IPS-18c (cell line): ENCODE data around the gene LRRC8D.

Experiments used
- H3K4me3 ChIP-seq: 2 replicates; pipeline ENCODE4 v1.7.0; 2013; ENCODE audit warnings: low read depth, mild to moderate bottlenecking, low read length, moderate library complexity; ENCODE audit not compliant: insufficient read depth
- H3K9me3 ChIP-seq: one replicate; pipeline ENCODE4 v1.6.1; 2013; ENCODE audit warnings: mild to moderate bottlenecking, low read length, moderate library complexity; ENCODE audit not compliant: control insufficient read depth, insufficient read depth

LRRC8D gene

DNA sequence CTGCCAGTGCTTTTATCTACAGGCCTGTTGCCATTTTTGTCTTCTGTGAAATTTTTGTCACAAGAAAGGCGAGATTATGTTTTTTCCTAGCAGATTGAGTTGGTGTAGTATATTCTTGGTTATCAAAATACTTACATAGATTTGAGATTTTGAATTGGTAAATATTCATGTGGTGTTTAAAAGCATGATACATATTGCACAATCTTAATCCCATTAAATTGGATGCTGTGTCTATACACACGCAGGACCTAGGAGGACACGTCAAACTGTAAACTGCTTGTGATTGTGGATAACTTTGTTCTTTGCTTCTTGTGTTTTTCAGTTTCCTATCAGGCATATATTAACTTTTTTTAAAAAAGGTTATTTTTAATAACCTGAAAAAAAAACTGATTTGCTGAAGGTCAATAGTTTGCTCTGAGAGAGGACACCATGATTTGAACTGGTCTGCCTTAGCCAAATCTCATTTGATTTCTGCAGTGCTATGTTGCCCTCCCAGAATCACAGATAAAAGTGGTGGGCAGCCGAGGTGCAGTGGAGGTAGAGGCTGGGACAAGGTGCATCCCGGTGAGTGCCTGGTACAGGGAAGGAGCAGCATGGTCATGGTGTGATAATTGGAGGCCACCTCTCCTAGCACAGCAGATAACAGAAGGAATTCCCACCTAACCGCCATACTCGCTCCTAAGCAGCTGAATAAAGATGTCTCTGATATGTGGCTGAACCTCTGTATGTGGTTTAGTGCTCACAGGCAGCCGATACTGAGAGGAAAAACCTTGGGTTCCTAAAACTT is 76.7 kb downstream of the LRRC8D start:
- no peak overlapping the region for H3K4me3 ChIP-seq
- no peaks in the 10 kb centered on the region for H3K9me3 ChIP-seq

DNA sequence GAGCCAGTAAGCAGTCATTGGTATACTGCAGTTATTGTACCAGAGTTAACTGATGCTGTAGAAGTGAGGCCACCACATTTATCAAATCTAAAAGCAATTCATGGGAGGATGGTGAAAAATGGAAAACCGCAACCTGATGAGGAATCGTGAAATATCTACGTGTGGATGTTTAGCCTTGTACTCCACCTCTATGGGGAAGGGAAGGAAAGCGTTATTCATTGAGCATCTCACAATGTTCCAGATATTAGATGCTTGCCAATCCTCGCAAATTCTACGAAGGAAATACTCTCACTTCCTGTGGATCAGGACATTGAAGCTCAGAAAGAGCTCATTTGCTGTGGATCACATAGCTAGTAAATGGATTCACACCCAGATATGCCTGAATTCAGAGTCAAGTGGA is 77.3 kb downstream of the LRRC8D start:
- no peaks in the 10 kb centered on the region for H3K9me3 ChIP-seq
- no peak overlapping the region for H3K4me3 ChIP-seq

DNA sequence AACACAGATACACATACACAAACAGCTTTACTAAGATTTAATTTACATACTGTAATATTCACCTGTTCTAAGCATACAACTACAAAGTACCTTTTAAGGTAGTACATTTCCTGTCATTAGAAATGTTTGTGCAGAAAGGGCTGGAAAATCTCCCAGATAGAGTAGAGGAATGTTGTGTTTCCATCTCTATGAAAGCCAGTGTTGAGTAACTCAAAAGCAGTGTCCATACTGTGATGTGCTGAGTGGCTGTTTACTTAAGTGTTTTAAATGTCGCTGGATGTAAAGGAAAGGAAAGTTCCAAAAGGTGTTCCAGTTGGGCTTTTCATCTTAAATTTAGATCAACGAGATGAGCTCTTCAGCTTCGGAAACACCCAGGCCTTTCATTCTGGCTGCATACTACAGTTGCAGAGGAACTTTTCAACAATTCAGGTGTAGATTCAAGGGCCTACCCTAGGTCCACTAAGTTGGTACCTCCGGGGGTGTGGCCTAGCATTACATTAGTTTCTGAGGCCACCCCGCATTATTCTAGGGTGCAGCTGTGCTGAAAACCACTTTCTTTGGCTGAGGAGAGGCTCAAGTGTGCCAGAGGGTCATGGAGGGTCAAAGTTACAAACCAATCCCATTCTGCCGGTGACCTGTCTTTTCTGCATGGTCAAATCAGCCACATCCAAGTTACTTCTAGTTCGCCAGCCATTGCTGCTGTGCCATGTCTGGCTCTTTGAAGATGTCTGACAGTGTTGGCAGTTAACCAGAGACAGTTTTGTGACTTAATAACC is 78.1 kb downstream of the LRRC8D start:
- Histone ChIP-seq H3K9me3 (no peaks in the 10 kb centered on the region), H3K4me3 (no peak overlapping the region)

DNA sequence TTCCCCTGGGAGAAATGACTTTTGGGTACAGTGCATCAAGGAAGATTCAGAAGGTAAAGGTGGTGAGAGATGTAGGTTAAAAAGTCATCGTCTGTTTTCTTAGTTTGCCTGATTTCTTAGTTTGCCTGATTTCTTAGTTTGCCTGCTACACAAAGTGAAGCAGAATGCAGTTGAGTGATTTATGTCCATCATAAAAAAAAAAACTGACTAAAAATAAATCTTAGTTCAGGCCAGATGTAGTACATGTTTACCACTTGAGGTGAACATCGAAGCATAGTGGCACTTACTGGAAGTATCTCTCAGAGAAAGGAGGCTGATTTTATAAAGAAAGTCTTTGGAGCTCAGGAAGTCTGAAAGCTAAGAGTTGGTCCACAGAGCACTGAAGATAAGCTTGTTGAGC is 79.5 kb downstream of the LRRC8D start:
- no peaks in the 10 kb centered on the region for H3K9me3 ChIP-seq
- H3K4me3 ChIP-seq = no peak overlapping the region

DNA sequence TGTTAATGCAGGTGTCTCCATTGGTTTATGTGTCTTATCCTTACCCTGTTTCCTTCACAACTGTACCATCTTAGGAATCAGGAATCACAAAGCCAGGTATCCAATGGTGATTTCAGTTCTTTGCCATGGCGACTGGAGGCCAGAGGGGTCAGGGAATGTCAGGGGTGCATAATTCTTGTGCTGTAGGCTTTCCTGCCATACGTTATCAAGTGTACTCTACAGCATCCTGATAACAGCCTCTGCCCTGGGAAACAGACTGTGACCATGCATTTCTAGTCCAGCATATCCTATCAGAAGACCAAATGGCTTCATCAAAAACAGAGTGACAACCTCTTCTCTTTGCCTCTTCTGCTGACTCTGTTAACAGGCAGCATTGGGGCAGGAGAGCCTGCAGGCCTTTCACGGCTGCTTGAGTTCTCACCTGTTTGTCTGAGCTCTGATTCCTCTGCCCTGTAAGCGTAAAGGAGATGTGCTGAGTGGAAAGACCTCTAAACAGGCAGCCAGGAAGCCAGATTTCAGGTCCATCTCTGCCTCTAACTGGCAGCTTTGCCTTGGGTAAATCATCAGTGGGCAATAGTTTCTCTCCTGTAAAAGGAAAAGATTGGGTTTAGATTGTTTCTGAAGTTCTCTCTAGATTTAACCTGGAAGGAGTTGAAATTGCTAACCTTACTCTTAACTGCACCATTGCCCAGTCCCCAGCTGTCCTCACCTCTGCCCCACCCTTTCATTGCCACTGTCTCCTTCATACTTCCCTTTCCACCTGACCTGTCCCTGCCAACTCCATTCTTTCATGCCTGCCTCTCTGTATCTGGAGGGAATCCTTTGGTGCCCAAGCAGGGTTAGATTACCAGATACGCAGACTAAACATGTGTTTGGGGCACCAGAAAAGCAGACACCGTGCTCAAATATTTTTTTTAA is 80.2 kb downstream of the LRRC8D start:
- no peaks in the 10 kb centered on the region for H3K9me3 ChIP-seq
- no peak overlapping the region for H3K4me3 ChIP-seq

DNA sequence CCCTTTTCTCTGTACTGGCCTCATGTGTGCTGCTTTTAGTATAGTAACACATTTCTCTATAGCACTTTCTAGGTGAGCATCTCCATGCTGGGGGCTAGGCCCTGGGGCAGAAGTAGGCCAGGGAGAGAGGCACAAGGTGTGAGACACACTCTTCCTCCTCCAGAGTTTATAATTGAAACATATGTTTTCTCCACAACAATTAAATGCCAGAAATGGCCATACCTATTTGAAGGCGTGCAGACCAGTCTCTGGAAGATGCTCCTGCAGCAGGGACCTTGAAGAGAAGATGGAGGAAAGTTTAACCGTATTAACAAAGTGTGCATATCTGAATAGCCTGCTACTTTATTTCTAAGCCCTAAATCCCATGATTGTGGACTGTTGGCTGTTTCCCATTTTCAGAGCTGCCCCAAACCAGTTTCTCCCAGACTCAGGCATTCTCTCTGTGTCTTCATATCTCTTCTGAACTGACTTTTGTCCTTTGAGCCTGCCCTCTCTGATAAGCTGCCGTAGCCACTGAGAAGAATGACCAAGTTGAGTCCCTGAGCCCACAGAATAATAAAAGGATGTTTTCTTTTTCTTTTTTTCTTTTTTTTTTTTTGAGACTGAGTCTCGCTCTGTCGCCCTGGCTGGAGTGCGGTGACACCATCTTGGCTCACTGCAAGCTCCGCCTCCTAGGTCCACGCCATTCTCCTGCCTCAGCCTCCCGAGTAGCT is 81.3 kb downstream of the LRRC8D start:
- no peaks in the 10 kb centered on the region for H3K9me3 ChIP-seq
- no peak overlapping the region for H3K4me3 ChIP-seq

DNA sequence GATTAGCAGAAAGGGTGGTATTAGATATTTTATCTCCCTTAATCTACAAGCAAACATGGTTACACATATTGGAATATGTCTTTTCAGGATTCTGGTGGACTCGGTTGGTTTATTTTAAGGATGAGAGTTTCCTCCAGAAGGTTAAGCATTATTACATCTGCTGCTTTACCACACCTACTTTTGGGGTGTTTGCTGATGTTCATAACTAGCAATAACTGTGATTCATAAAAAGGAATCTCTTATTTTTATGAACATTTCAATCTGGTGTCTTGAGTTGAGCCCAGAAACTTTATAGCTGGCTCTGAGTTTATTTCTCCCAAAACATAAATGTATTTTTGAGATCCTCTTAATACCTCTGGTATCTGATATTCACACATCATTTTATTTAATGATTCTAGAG is 82.7 kb downstream of the LRRC8D start:
- Histone ChIP-seq H3K4me3 (no peak overlapping the region), H3K9me3 (no peaks in the 10 kb centered on the region)

DNA sequence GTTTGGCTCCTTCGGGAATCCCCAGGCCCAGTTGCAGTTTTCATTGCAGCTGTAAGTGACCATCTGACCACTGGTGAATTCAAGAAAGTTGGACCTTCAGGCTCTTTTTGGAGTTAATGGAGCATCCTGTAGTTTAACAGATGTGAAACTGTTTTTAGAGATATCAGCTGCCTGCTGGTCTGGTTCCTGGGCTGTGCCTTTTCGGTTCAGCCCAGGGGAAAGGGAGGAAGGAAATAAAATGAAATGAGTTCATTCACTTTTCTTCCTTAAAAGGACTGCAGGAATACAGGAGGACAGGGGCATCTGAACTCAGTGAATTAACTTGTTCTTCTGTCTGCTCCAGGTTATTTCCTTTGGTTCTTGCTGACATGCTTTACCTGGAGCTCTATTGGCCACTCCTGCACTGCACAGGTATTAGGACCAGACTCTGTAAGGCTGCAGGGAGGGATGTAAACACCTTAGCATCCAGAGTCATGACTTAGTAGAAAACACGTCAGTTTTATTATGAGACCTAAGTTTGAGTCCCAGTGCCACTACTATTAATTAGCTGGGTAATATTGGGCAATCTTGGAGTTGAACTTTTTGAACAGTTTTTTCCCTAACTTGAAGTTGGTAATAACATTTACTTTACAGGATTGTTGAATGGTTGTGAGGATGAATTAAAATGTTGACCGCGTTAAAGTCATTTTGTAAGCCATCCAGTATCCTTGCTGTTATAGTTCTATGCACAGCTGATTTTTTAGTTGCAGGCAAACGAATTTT is 83.6 kb downstream of the LRRC8D start:
- no peaks in the 10 kb centered on the region for H3K9me3 ChIP-seq
- H3K4me3 ChIP-seq = no peak overlapping the region

DNA sequence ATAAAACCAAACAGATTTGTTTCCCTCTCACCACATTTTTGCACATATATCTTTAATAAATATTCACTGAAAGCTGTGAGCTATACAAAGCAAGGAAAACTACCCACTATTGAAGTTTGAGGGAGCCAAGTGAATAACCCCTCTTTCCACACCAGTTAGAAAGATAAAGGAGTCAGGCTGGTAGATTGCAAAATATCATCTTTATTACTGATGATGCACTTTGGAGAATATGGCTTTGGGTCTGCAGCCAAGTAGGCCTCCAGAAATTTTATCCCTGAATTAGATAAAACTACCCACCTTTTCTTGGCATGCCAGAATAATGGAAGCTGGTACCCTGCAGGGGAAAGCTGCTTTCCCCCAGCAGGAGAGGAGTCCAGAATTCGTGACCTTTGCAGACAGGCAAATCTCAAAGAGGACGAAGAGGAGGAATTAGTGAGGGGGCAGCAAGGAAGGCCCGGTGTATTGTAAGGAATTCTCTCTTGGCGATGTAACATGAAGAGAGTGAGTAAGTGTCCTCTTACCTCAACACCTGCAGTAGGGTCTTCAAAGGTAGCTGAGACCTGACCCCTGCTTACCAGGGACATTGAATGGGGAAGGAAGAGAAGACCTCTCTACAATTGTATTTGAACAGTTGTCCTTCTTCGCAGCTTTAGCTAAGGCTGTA is 84.7 kb downstream of the LRRC8D start:
- Histone ChIP-seq H3K9me3 (no peaks in the 10 kb centered on the region), H3K4me3 (no peak overlapping the region)

DNA sequence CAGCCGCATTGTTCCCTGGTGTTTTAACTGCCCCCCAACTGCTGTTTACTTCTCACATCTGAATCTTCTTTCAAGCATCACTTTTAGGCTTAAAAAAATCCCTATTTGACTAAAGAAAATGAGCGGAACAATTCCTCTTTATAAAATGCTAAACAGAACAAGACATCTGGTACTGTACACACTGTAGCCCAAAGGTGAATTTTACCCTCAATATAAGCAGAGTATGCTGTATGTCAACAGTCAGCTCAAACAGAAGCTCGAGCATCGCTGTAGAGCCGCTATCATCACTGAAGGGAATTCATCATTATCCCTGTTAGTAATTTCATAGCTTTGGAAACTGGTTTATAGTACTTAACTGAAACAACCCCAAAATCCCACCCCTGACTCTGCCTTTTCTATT is 85.3 kb downstream of the LRRC8D start:
- no peak overlapping the region for H3K4me3 ChIP-seq
- H3K9me3 ChIP-seq = no peaks in the 10 kb centered on the region

DNA sequence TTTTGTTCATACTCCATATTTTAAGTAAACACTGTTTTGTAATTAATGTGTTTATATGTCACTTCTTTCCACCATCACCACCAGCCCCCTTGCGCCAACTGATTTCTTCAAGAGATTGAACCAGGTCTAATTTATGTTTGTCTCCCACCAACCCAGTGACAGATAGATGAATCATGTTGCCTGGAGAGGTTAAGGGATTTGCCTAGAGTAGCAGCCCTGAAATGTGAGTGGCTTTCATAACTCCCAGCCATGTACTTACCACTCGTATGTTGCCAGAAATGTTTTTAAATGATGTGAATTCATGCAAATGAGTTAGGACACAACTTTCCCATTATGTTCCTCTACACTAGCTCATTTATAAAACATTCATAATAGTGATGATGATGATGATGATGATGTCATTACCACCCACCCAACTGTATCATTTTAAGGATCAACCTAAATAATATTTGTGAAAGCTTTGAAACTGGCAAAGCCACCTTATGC is 86.9 kb downstream of the LRRC8D start:
- H3K9me3 ChIP-seq = no peaks in the 10 kb centered on the region
- no peak overlapping the region for H3K4me3 ChIP-seq

DNA sequence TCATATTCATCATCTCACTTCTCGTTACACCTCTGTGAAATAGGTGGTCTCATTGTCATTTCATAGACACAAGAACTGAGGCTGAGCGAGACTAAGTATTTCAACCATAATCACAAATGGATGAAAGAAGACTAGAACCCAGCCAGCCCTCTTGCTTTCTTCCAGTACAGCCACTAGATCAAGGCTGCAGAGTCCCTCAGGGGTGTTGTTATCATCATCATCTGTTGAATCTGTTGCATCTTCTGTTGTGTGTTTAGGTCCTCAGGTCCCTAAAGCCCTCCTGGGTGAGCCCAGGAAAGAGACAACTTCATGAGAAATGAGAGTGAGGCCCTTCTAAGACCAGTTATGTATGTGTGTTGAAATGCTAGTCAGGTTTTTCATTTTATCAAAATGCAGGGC is 87.4 kb downstream of the LRRC8D start:
- Histone ChIP-seq H3K4me3 (no peak overlapping the region), H3K9me3 (no peaks in the 10 kb centered on the region)

DNA sequence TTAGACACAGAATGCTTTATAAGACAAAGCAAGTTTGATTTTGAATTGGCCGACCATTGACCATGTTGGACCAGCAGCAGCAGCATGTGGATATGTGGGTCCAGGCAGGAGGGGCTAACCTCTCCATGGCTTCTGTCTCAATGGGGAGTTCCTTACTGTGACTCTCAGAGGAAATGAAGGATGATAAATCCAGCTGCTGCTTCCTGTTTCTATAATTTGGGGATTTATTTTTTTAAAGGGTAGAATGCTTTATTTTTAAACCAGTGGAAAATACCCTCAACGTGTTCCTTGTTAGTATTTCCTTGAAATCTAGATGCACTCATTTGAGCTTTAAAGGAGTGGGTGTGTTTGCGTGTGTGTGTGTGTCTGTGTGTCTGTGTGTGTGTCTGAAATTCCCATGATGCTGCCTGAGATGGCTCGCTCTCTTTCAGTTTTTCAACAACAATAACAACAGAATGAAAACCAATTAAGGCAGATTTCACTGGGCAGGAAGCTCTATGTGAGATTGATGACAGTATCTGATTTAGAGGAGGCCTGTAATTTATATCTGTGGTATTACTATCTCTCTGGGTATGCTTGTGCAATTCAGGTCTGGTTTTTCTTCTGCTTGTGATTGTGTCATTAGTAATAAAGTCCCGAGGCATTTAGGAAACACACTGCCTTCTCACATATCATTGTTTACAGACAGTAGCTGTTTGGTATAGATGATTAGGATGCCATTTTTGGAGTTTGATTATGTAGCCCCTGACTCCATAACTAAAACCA is 88.0 kb downstream of the LRRC8D start:
- H3K4me3 ChIP-seq = no peak overlapping the region

DNA sequence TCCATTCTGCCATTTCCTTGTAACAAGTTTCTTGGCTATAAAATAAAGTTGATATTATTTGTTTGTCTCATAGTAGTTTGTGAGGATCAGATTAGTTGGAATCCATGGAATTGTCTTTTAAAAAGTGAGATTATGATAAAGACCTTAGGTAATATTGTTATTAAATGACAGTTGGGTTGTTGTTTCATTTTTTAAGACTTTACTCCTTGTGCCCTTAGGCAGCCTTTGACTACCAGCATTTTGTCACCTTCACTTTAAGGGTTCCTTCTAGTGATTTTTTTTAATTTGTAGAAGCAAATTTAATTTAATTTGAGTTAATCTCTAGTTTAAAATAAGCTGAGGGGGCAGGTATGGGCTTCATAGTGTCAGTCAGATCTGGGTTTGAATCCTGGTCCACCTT is 89.4 kb downstream of the LRRC8D start:
- no peak overlapping the region for H3K4me3 ChIP-seq

More for the DNA sequence above, 88.0 kb downstream of the LRRC8D start:
- no peaks in the 10 kb centered on the region for H3K9me3 ChIP-seq

DNA sequence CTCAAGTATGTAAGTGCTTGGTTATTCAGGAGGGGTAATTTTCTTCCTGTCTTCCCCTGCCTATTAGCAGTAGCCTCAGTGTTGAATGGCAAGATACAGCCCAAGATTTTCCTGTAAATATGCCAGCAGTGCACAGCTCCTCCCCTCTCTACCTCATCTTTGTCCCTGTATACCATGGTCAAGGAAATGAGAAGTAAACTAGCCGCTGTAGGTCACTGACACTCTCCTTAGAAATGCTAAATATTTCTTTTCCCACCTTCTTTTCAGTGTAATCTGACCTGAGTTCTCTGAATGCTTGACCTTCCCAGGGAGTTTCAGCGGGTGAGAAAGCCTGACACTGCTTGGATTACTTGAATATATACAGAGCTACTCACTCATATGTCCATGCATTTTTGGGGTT is 89.9 kb downstream of the LRRC8D start:
- H3K4me3 ChIP-seq = no peak overlapping the region
- H3K9me3 ChIP-seq = no peaks in the 10 kb centered on the region

More for the DNA sequence above, 89.4 kb downstream of the LRRC8D start:
- H3K9me3 ChIP-seq = no peaks in the 10 kb centered on the region
